CD4-positive, alpha-beta T cell treated with Interferon gamma for 1 hour (primary cell): ENCODE data around the gene PSMB11.

ENCODE experiments used
- DNase-seq: peaks from one replicate; pipeline ENCODE4 v3.0.0-alpha.2; 2020

Gene PSMB11

GRCh38 chr14:23044840-23045239 is 2.8 kb downstream of the PSMB11 start:
- DNase-seq, result no peak

DNA sequence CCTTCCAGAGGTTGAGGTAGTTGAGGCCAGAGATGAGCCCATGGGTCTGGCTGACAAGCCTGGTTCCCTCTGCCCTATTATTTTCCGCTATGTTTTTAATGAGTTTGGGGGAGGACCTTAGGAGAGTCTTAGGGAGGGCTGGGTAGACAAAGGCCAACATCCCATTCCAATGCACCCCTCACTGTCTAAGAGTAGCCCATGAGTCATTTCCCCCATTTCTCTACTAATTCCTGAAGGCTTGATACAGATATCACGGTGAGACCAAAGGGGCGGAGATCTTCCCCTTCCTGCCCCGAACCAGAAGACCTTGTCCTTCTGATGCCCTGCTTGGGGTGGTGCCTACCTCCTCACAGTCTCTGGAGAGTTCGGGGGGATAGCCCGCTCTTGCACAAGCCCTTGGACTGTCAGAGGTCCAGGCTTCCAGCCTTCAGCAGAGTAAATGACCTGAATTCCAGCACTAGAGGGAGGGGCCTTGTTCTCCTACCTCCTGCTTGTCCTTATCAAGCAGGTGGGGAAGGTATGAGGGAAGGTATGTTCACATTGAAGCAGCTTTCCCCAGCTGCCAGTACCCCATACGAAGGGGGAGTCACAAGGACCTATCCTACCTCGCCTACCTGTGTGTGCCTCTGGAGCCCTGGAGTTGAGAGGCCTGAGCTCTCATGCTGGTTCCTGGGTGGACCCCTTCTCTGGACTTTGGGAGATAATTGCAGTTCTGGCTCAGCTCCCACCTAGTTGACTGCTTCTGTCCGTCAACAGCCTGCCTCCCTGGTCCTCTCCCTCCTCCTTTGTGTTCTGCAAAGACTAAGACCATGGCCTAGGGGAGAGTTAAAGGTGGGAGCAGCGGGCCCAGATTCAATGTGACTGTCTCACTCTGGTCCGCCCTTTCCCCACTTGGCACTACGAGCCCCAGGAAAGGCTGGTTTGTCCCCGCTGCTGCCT is 3.7 kb downstream of the PSMB11 start:
- no peak for DNase-seq

DNA sequence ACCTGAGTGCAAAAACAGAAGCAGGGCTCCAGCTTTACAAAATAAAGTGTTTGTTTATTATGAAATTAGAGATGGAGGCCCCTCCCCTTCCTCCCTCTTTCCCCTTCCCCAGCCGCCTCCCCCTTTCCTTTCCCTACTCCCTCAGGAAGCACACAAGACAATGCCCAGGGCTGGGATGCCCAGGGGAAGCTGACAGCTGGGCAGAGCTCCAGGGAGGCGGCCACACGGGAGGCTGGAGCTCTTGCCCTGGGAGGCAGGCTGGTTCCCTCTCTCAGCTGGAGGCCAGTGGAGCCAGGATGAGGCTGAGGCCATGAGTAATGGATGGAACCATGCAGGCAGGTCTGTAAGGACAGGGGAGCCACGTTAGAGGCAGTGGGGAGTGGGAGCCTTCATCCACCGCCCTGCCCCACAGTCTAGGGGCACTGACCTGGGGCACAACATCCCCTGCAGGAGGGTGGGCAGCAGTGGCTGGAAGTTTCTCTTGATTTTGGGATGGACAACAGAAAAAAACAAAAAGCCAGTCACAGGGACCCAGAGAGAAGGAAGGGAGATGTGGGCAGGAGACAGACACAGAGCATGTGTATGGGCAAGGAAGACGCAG is 5.1 kb downstream of the PSMB11 start:
- no peak for DNase-seq

DNA sequence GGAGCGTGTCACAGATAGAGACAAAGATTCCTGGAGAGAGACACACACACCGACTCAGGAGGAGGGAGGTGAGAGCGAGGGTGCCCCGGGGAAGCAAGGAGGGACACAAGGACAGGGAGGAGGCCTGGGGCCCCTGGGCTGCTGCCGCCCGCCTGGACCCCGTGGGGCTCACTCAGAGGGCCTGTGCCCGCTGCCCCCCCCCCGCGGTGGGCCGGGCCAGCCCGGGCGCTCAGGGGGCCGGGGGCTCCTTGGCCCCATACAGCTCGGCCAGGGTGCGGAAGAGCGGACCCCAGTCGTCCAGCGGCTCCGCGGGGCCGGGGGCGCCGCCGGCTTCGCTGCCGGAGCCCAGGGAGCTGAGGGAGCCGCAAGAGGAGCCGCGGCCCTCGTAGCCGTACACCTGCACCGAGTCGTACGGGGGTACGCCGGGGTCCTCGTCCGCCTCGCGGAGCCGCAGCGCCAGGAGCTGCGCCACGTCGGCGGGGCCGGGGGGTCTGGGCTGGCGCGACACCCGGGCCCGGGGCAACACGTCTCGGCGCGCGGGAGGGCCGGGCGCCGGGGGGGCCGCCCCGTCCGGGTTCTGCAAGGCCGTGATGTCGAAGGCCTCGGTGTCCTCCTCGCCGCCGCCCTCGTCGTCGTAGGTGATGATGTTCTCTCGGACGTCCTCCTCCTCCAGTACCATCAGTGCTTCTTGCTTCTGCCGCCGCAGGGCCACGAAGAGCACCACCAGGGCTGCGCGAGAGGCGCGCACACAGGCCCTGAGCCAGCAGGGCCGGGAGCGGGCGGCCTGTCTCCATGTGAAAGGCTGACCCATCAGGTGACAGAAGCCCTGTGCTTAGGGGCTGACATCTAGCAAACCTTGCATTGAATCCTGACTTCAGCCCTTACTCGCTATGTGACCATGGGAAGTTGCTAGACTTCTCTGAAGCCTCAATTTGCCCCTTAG is 6.0 kb downstream of the PSMB11 start:
- DNase-seq, result no peak

DNA sequence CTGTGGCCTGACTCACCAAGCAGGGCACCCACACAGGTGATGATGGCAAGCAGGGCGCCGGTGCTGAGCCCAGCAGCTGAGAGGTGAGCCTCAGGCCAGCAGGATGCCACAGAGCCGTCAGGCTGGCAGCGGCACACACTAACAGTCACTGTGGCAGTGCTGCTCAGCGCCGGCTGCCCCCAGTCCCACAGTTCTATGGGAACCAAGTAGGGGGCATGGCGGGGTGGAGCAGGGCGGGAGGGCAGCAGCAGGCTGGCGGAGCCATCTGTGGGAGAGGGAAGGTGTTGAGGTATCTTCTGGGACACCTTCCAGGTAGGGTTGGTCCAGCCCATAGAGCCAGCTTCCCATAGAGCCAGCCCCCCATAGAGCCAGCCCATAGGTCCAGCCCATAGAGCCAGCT is 7.0 kb downstream of the PSMB11 start:
- no peak for DNase-seq

- no peak for DNase-seq
These were observed 9.4 kb downstream of the PSMB11 start for GRCh38 chr14:23051141-23052057.

- no peak for DNase-seq
These were observed 10.2 kb downstream of the PSMB11 start for GRCh38 chr14:23052182-23052623.

DNA sequence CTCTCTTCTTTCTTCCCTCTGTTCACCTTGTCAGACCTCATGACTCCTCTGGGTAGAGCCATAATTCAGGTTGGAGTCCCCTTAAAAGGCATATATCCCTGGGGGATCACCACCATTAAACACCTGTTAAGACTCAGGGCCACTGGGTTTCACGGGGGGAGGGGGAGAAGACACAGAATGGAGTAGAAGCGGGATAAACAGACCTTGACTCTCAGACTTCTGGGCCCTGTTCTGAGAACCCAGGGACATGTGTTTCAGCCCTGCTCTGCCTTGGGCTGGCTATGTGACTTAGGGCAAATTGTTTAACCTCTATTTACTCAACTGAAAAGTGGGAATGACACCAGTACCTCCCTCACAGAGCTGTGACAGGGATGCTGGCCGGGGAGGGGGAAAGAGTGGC is 10.7 kb downstream of the PSMB11 start:
- DNase-seq, result no peak

DNA sequence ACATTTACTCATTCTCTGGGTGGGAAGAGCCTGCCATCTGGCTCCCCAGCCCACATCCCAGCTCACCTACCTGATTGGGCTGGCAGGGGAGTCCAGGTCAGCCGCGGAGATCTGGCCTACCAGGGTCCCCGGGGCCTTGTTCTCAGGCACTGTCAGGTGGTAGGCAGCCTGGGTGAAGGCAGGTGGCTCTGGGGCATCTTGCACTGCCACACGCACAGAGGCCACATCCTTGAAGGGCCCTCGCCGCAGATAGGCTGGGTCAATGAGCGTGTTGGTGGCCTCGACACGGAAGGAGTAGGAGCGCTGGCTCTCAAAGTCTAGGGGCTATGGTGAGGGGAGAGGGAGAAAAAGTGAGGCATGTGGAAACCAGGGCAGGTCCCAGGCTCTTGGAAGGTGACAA is 11.4 kb downstream of the PSMB11 start:
- no peak for DNase-seq

DNA sequence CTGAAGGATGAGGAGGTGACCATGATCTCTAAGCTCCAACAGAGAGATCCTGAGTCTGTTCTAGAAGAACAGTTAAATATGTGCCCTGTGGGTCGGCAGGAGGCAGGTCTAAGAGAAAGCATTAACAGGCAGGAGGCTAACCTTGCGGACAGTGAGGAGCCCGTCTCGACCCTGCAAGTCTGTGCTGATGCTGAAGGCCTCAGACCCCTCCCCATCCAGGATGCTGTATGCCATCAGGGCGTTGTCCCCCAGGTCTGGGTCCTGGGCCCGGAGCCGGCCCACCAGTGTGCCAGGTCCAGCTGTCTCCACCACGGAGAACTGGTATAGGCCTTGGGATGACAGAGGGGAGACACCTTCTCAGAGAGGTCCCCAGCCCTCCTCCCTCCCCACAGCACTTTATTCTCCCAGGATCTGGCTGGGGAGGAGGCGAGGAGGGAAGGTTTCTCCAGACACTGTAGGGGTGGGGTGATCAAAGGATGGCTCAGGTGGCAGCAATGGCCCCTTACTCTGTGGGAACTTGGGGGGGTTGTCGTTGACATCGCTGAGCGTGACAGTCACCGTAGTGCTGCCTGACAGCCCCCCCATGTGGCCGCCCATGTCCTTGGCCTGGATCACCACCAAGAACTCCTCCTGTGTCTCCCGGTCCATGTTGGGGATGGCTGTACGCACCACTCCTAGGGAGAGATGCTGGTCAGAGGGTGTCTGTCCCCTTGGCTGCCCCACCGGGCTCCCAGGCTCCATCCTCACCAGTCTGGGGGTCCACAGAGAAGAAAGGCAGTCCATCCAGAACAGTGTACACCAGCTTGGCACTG is 12.2 kb downstream of the PSMB11 start:
- no peak for DNase-seq

GRCh38 chr14:23055147-23055550 is 13.1 kb downstream of the PSMB11 start:
- no peak for DNase-seq

DNA sequence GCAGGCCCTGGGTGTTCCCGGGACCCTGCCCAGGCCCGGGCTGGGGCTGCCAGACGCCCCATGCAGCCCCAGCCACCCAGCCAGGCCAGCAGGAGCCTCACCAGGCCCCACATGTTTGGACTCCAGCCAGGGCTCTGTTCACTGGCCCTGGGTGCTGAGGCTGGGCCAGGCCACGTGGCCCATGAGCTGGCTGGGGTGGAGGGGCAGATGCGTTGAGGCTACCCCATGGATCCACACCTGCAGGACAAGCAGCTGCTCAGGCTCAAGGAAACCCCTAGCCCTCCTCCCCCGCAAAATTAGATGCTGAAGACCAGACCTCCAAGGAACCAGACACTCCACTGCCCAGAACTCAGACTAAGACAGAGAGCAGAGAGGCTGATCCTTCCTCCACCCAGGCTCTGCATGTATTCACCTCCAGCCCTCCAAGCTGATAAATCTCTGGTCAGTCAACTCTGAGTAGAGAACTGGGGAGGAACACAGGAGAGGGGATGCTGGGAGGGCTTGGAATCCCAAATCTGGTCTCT is 13.7 kb downstream of the PSMB11 start:
- no peak for DNase-seq

- DNase-seq, result peak; percentile 69
These were observed 14.3 kb downstream of the PSMB11 start for GRCh38 chr14:23056145-23056955.

GRCh38 chr14:23056956-23057756 is 15.1 kb downstream of the PSMB11 start, which contains the start of gene CDH24:
CDH24 (minus strand) TSS chr14:23057520; CDS start chr14:23055733, 1,787 bp downstream.
- DNase-seq, result peak; percentile 67

DNA sequence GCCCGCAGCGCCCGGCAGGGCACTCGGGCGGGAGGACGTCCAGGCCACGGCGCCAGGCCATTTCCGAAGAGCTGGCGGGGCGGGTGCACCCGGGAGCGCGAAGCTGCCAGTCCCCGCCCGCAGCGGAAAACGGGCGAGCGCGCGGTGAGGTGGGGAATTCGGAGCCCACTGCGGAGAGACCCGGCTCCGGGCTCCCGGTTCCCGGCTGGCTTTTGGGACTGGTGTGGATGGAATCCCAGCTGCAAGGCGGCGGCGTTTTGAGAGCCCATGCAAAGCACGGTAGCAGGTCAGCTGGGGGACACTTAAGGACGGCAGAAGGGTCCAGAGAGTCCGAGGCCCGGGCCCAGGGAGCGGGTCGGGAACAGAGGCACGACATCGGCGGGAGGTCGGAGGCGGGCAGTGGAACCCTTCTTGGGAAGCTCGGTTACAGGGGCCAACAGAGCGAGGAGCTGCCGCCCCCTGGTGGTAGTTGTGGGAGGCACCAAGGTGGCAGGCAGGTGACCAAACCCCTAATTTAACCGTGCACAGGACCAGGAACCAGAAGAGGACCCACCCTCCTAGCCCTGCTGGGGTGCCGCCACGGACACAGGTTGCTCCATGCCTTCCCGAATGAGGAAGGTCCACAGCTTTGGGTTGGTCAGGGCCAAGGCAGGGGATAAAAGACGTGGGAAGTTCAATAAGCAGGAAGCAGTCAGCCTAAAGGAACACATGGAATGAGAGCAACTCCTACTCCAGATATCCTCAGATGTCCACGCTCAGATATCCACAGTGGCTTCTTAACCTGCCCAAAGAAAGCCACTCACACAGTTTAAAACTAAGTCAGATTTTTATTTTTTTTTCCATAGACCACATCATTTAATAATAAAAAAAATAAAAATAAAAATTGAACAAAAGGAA is 16.0 kb downstream of the PSMB11 start:
- peak; percentile 80 for DNase-seq

GRCh38 chr14:23058654-23059504 is 16.9 kb downstream of the PSMB11 start:
- DNase-seq, result no peak
